Muscle of arm (tissue), 14 donors: ENCODE results near the gene PLXNA4. TPM values are rescaled to one million over a fixed set of nuclear protein-coding genes. Genes with fewer than 3 reads are reported as not detected.
"Not testable (repeated sequence)": the region's sequence is repeated elsewhere in the genome, so short reads cannot be mapped to it uniquely, and the experiment has no call there.

Experiments
- DNase-seq: peaks from one replicate; pipeline ENCODE4 v3.0.0-alpha.2; 2013
- long read RNA-seq, 11 donors: transcript quantifications; one replicate each; lab custom pipeline, GENCODE V29; 2026
- polyA plus RNA-seq, 12 donors: library from polyadenylated mRNA; unstranded; fragments of 120-200 nt; gene quantifications; one replicate each; pipeline ENCODE4 v1.2.1, GENCODE V29; 2013; ENCODE audit not compliant: insufficient read length in 12 of 12

Gene PLXNA4, protein sequence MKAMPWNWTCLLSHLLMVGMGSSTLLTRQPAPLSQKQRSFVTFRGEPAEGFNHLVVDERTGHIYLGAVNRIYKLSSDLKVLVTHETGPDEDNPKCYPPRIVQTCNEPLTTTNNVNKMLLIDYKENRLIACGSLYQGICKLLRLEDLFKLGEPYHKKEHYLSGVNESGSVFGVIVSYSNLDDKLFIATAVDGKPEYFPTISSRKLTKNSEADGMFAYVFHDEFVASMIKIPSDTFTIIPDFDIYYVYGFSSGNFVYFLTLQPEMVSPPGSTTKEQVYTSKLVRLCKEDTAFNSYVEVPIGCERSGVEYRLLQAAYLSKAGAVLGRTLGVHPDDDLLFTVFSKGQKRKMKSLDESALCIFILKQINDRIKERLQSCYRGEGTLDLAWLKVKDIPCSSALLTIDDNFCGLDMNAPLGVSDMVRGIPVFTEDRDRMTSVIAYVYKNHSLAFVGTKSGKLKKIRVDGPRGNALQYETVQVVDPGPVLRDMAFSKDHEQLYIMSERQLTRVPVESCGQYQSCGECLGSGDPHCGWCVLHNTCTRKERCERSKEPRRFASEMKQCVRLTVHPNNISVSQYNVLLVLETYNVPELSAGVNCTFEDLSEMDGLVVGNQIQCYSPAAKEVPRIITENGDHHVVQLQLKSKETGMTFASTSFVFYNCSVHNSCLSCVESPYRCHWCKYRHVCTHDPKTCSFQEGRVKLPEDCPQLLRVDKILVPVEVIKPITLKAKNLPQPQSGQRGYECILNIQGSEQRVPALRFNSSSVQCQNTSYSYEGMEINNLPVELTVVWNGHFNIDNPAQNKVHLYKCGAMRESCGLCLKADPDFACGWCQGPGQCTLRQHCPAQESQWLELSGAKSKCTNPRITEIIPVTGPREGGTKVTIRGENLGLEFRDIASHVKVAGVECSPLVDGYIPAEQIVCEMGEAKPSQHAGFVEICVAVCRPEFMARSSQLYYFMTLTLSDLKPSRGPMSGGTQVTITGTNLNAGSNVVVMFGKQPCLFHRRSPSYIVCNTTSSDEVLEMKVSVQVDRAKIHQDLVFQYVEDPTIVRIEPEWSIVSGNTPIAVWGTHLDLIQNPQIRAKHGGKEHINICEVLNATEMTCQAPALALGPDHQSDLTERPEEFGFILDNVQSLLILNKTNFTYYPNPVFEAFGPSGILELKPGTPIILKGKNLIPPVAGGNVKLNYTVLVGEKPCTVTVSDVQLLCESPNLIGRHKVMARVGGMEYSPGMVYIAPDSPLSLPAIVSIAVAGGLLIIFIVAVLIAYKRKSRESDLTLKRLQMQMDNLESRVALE (N-terminal part only)
- 1 to 10 TPM in 11 of 12 donors, not detected in 1; 1.8 to 8.4 (median 4.5) TPM for polyA plus RNA-seq
- long read RNA-seq, donor 1, result 0 reads
- long read RNA-seq, donor 2, result 0 reads
- long read RNA-seq, donor 3, result 0 reads
- long read RNA-seq, donor 4, partial matches to known transcripts, result 0 of 1 reads
- long read RNA-seq, donor 4, other reads (novel, unspliced or antisense), result 0 of 1 reads
- long read RNA-seq, donor 5, result 0 reads
- long read RNA-seq, donor 6, result 0 reads
- long read RNA-seq, donor 7, result 0 reads
- long read RNA-seq, donor 8, result 0 reads
- long read RNA-seq, donor 9, result 0 reads
- long read RNA-seq, donor 10, result 0 reads
- long read RNA-seq, donor 11, result 0 reads

DNA sequence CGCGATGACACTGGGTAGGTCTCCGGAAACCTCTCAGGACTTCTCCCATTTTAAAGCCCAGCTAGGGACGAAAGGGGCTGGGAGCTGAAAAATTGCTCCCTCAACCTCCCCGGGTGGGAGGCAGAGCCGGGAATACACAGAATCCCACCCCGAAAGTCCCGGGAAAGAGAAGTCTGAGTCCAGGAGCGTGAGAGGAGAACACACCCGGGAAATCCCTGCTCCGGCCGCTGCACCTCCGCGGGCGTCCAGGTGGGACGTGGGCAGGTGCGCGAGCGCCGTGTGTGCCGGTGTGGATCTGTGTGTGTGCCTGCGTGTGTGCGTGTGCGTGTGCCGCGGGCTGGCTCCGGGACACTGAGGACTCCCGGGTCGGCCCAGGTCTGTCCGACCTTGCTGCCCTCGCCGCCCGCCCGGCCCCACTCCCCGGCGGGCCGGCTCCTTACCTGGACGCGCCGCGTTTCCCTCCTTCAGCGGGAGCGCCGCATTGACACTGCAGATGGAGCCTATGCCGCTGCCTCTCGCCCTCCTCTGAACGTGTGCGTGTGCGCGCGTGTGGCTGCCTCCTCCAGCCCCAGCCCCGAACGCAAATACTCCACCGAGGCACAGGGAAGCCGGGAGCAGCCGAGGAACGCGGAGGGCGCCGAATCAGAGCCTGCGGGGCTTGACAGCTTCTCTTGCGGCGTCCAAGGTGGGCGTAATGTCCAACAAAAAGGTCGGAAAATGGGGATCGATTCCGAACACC lies at the start of gene PLXNA4:
PLXNA4 (minus strand) TSS at position 489 of the 739 bp plus-strand sequence. CDS start 67,777 bp downstream, outside the sequence.
- no peak for DNase-seq

DNA sequence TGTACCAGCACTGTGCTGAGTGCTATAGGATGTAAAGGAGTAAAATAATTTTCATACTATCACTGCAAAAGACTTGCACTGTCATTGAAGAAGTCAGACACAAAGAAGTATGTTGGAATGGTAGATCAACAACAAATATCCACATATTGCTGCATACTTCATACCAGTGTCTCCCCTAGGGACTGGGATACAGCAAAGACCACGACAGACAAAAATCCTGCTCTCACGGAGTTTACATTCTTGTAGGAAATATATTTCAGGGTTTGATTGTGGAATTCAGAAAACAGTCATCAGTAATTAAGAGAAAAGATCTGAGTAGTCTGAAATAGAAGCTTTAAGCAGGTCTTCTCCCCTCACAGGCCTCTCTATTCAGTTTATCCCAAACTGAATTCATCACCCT lies 49.4 kb upstream of the PLXNA4 start:
- DNase-seq, result no peak

DNA sequence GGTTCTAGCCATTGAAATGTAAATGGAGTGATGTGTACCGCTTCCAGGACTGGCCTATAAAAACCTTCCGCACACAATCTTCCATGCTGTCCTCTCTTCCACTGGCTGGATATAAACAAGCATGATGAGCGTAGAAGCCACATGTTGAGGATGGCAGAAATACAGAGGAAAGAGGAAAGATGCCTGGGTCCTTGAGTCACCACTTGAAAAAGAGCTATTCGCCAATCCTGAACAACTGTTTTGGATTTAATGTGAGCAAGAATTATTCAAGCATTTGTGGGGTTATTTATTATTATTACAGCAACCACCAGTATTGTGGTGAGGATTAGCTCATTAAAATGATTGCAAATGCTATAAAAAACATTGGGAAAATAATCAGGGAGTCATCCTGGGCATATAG lies 45.8 kb upstream of the PLXNA4 start:
- DNase-seq, result no peak

DNA sequence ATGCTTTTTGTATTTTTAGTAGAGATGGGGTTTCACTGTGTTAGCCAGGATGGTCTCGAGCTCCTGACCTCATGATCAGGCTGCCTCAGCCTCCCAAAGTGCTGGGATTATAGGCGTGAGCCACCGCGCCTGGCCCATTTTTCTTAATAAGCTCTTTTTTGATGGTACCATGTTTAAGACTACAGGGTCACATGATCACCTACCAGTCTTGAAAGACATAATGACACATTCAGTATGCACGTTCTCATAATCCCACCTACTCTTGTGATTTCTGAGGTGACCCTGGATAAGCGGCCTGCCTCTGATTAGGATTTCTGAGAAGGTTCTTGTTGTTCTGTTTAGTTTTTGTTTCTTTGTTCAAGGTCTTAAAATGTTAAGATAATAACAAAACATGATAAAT lies 43.7 kb upstream of the PLXNA4 start:
- no peak for DNase-seq

DNA sequence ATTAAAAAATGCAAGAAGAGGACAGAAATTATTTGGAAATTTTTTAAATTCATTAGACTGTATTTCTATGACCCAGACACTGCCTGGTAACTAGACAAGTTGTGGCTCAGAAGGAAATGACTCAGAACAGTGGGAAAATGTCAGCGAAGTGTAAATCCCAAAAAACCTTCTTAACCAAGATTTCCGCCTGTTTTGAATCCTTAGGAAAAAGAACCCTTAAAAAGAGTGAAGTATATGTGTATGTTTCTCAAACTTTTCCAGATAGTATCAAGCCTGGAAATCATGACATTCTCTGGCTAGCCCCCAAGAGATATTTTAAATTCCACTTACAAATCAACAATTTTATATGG lies 42.7 kb upstream of the PLXNA4 start:
- DNase-seq, result no peak

DNA sequence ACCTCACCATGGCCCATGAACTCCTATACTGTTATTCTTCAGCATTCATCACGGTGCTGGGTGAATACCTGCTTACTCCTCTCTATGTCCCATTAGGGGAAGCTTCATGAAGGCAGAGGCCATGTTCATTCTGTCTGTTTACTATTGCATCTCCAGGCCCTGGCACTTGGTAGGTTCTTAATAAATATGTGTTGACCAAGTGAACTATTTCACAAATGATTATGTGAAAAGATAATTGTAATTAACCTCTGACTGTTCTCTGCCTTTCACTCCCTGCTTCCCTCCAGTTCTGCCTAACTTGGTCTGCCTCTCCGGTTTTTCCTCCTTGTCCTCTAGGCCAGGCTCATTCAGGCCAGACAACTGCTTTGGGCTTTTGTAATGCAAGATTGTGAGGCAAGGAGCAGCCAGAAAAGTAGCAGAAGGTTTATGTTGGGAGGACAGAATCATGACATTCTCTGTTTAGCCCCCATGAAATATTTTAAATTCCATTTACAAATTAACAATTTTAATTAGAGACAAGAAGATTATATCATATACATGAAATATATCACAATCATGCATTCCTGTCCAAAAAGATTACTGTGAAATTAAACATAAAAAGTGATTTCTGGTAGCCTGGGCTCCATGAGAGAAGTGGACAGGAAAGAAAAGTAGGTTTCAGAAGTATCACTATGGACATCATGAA lies 42.1 kb upstream of the PLXNA4 start:
- DNase-seq, result no peak

DNA sequence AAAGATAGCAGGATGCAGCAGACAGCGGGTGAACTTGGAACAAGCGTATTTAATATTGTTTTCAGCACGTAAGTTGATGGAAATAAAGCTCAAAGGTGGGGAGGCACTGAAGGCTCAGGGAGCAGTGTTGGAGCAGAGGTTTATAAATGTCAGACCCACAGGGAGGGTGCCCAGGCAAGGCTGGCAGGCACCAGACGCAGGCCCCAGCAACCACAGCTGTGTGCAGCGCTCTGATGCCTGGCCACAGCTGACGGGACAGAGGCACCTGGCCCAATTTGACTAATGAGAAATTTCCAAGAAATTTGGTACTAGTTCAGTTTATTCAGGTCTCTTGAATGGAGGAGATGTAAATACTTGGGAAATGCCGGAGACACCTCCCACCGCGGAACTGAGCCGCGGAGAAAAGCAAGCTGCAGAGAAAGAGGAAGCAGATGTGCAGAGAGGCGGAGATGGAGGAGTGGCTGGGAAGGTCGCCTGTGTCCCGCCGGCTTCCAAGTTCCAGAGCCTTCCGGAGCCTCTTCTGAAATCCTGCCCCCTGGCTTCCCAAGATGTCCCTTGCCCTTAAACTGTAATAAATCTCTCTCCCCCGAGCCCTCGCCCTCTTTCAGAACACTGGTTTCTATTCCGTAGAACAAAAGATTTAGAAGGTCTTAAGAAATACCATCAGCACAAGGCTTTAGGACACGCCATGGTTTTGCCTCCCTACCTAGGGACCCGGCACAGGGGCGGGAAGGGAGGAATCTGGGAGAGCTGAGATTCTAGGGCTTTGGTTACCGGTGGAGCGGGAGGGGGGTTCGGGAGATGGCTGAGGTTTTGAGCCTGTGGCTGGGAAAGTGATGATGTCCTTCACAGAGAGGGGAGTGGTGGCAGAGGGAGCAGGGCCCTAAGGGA lies 38.4 kb upstream of the PLXNA4 start:
- peak; percentile 55 for DNase-seq

DNA sequence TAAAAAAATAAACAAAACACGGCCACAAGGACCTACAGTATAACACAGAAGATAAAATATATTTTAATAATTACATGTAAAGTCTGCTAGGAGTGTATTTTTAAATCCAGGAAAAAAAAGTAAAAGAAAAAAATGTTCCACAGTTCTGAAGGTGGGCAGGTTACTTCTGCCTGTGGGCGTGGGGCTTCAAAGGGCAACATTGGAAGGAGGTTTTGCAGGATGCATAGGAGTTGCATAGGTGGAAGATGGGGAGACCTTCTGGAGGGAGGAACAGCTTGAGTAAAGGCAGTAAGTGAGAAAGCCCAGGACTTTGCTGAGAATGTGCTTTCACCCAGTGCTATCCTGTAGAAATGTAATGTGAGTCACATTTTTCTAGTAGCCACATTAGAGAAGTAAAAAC lies 37.5 kb upstream of the PLXNA4 start:
- no peak for DNase-seq

DNA sequence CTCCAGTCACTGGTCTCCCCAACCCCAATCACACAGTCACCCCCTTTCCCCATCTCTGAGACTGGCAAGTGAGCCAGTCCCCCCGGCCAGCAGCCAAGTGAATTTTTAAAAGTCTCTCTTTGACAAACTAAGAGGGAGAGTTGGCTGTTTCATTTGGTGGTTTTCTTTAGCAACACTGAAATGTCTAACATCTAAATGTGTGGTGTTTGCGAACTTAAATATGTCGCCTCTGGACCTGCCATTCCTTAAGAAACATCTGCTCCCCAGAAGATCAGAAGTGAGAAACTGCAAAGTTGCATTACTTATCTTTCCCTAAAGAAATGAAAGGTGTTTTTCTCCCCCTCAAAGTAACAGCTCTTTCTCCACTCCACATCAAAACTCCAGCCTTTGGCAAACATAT lies 34.7 kb upstream of the PLXNA4 start:
- no peak for DNase-seq

DNA sequence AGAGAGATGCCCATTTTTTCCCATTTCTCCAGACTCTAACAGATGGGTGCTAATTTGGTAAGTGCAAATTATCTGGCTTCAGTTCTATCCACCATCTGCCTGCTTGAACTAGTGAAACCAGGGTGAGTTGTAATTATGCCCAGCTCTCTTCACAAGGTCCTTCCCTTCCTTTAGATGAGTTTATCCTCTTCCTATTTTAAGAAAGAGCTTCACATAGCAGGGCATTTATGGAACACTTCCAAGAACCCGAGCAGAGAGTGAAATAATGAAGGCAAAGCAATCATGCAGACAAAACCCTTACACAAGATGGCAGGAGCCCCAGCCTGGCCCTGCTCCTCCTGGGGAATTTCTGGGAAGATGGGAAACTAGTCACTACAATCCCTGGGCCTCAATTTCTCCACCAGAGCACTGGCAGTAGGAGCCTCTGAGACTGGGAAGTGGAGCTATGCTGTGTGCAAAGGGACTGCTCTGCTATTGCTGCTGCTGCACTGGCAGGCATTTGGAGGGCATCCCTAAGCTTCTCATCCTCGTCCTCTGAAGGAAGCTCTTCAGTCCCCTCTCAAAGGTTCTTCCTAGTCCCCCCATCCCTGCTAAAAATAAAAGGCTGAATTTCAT lies 33.7 kb upstream of the PLXNA4 start:
- no peak for DNase-seq

DNA sequence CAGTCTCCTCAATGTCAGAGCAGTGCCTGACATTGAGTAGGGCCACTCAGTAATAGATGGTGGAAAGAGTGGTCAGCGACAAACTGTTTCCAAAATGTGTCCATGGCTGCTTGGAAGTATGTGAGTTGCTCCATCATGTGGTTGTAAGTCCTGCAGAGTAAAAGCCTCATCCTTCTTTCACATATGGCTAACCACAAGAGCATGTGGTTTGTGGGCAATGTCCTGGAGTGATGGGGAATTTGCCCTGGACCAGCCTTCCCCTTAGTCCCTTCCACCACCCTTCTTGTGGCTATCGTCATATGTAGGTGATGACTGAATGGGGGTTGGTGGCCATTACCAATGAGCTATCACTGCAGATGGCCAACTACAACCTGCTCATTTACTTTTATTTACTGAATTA lies 33.0 kb upstream of the PLXNA4 start:
- no peak for DNase-seq

DNA sequence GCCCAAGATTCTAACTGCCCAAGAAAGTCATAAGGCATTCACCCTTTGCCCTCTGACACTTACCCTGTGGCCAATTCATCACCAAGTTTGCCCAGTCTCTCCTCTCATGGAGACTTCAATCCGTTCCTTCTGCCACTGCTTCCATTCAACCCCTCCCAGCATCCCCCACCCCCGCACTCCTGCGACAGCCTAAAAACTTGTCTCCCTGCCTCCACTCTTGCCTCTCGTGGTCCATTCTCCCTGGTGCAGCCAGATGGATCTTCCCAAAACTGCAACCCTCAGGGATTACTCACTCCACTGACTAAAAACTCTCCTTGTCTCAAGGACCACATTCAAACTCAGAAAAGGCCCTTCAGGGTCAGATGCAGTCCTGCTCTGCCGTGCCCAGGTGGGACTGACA lies 32.3 kb upstream of the PLXNA4 start:
- DNase-seq, result no peak

DNA sequence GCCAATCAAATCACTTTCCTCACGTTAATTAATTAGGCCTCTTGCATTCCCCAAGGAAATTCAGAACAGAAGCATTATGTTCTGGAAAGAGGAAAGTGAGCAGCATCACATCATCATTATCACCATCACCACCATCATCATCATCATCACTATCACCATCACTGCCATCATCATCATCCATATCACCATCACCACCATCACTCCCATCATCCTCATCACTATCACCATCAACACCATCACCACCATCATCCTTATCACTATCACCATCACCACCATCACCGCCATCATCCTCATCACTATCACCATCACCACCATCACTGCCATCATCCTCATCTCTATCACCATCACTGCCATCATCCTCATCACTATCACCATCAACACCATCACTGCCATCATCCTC lies 31.4 kb upstream of the PLXNA4 start:
- DNase-seq, result no peak

DNA sequence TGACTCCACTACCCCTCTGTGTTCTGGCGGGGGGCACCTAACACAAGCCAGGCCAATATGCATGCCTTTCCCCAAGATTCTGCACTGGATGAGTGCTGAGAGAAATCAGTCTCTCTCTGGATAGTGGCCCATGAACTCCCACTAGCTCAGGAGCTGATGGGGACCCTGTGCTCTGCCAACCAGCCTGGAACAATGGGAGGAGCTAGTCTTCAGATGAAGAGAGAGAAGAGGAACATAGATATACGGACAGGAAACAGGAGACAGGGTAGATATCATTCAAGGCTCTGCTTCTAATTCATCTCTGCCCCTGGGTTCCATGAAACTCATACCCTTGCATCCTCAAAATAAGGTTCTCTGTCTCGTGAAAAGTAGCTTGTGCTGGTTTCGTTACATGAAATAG lies 27.9 kb upstream of the PLXNA4 start:
- no peak for DNase-seq

DNA sequence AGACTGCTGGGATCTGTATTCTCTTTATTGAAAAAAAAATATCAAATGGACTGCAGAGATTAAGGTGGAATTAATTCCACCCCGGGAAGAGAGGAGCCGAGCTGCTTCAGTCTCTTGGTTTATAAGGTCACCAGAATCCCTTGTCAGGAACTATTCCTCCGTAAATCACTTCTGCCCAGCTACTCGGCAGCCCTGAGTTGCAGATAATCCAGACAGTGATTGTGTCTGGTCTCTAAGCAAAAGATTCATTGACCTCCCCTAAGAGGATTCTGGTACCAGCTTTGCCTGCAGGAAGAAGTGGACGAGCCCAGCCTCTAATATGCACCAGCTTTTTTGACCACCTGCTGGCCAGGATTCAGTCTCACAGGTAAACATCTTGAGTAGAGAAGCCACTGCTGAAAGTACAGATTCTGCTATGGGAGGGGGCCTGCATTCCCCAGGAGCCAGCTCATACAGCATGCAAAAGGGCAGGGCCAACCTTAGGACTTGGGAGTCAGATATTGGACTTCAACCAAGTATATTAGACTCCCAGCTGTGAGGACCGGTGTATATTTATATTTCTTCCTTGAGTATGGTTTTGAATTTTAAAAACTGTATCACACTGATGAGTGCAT lies 27.1 kb upstream of the PLXNA4 start:
- DNase-seq, result no peak

DNA sequence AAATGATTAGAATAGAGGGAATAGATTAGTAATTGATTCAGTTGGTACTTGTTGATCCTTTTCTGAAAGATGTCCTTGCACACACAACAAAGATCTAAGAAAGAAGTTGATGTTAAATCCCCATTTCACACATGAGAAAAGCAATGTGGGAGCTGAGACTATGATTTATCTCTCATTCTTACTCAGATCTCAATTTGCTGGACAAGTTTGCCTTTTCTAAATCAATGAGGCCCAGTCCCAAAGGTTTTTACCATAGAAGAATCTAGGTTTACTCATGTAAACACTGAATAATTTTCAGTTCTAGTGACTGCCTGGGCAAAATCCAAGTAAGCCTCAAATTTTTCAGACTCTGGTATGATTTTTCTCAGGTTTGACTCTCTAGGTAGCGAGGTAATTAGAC lies 25.5 kb upstream of the PLXNA4 start:
- no peak for DNase-seq

DNA sequence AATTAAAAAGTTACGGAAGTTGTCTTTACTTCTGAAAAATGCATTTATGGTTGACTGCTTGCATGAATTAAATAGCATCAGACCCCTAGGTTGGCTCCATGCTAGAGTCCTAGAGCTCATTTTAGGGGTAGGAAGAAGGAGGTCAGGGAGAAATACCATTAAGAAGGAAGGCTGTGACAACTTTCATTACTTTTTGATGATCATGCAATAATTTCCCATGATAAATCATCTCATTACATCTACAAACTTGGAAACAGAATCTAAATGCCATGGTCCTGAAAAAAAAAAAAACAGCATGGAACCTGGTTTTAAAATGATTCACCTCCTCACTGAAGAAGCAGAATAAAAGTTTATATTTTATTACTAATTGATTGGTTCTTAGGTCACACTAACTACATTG lies 20.3 kb upstream of the PLXNA4 start:
- DNase-seq, result no peak

DNA sequence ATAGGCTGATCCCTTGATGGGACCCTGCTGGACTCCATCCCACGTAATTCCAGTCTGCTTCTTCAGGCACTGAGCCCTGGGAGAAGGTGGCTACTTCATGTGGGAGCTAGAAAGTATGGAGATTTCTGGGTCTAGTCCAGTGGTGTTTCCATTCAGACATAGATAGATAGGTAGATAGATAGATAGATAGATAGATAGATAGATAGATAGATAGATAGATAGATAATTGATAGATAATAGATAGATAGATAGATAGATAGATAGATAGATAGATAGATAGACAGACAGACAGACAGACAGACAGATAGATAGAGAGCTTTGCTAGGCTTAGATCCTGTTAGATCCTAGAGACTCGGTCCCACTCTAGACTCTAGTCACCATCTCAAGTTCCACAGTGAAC lies 18.5 kb upstream of the PLXNA4 start:
- not testable (repeated sequence) for DNase-seq
